ENCODE results near the gene SPDEF. TPM values are rescaled to one million over a fixed set of nuclear protein-coding genes. Genes with fewer than 3 reads are reported as not detected.

Gene SPDEF
- total and polyA plus RNA-seq, 2 donors from 2014 or later: 0.19 TPM; not detected in 1

DNA sequence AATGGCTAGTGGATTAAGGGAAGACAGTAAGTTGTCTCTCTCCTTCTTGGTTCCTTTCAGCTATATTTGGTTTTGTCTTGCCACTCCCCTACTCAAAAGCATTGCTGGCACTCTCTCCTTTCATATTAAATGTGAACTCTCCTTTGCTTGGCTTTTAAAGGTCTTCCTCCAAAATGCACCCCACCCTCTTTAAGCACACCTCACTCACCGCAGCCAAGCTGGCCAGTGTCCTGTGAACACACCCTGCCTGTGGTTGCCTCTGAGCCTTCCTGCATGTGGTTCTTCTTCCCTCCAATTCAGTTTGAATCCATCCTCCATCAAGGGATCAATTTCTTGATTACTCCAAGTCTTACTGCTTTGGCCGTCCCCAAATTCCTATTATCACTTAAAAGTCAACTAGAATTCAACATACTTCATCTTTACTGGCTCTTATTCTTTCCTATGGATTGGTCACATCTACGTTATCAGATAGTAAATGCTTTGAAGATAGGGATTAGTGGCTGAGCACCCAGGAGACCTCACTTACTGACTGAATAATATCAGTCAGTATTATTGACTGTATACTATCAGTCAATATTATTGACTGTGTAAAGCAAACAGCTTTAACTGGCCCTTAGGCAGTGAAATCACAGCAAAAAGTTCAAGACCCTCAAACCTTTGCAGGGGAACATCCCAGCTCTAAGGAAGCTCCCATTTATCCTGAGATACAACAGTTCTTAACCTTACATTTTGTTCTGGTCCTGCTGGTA is 41.6 kb upstream of the SPDEF start:
- DNase-seq (no peak), FAIRE-seq (no peak)
- no peak overlapping the region for H3K27ac ChIP-seq (ENCODE audit: low read depth in 2 of 2, low read length in 2 of 2)
- H3K9me3 ChIP-seq (ENCODE audit: control insufficient read depth in 2 of 3, insufficient read depth in 1 of 3, low read length in 3 of 3): no peaks in the 10 kb centered on the region
- H3K9ac ChIP-seq (ENCODE audit: low read length in 3 of 3): no peak overlapping the region
- no peak overlapping the region for H3K4me3 ChIP-seq (ENCODE audit: low read length in 3 of 3)
- H3K36me3 ChIP-seq (ENCODE audit: control insufficient read depth in 2 of 3, insufficient read depth in 3 of 3, low read length in 3 of 3): peaks cover 0 to 2% (median 0%) of the 10 kb centered on the region in 3 donors
- H3K27me3 ChIP-seq (ENCODE audit: control insufficient read depth, insufficient read depth, low read length): no peaks in the 10 kb centered on the region
- intact Hi-C loops (cut with DNase I): no loop called here
- peaks cover 0 to 17% (median 7%) of the 10 kb centered on the region in 3 donors for H3K4me1 ChIP-seq (ENCODE audit: control insufficient read depth in 2 of 3, insufficient read depth in 2 of 3, low read depth in 1 of 3, low read length in 3 of 3)
- TF ChIP-seq, protein P1, sequence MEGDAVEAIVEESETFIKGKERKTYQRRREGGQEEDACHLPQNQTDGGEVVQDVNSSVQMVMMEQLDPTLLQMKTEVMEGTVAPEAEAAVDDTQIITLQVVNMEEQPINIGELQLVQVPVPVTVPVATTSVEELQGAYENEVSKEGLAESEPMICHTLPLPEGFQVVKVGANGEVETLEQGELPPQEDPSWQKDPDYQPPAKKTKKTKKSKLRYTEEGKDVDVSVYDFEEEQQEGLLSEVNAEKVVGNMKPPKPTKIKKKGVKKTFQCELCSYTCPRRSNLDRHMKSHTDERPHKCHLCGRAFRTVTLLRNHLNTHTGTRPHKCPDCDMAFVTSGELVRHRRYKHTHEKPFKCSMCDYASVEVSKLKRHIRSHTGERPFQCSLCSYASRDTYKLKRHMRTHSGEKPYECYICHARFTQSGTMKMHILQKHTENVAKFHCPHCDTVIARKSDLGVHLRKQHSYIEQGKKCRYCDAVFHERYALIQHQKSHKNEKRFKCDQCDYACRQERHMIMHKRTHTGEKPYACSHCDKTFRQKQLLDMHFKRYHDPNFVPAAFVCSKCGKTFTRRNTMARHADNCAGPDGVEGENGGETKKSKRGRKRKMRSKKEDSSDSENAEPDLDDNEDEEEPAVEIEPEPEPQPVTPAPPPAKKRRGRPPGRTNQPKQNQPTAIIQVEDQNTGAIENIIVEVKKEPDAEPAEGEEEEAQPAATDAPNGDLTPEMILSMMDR (IDR thresholded peaks at IDR 0.05; ENCODE audit: borderline replicate concordance, extremely low read depth, insufficient read depth): no peak

DNA sequence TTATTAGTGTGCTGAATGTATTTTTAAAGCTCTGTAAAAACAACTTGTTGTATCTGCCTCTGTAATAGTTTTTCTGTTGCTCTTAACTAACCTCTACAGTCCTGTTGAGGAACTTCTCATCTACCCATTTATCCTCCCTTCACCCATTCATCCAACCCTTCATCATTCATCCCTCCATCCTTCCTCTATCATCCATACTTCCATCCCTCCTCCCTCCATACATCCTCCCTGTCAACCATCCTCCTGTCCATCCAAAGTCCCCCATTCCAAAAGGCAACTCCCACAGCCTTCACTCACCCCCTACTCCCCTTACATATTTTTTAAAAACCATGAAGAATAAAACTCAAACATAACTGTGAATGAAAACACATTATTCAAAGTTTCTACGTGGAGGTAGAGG is 40.7 kb upstream of the SPDEF start:
- Histone ChIP-seq H3K4me1 (ENCODE audit: control insufficient read depth in 2 of 3, insufficient read depth in 2 of 3, low read depth in 1 of 3, low read length in 3 of 3) (peaks cover 0 to 12% (median 0%) of the 10 kb centered on the region in 3 donors), H3K4me3 (ENCODE audit: low read length in 3 of 3) (no peak overlapping the region), H3K36me3 (ENCODE audit: control insufficient read depth in 2 of 3, insufficient read depth in 3 of 3, low read length in 3 of 3) (peaks cover 0 to 2% (median 0%) of the 10 kb centered on the region in 3 donors), H3K27ac (ENCODE audit: low read depth in 2 of 2, low read length in 2 of 2) (no peak overlapping the region), H3K27me3 (ENCODE audit: control insufficient read depth, insufficient read depth, low read length) (no peaks in the 10 kb centered on the region), H3K9ac (ENCODE audit: low read length in 3 of 3) (no peak overlapping the region), H3K9me3 (ENCODE audit: control insufficient read depth in 2 of 3, insufficient read depth in 1 of 3, low read length in 3 of 3) (no peaks in the 10 kb centered on the region)
- TF ChIP-seq, protein P1 (IDR thresholded peaks at IDR 0.05; ENCODE audit: borderline replicate concordance, extremely low read depth, insufficient read depth): no peak
- intact Hi-C loops (cut with DNase I): no loop called here
- DNase-seq (no peak), FAIRE-seq (no peak)

DNA sequence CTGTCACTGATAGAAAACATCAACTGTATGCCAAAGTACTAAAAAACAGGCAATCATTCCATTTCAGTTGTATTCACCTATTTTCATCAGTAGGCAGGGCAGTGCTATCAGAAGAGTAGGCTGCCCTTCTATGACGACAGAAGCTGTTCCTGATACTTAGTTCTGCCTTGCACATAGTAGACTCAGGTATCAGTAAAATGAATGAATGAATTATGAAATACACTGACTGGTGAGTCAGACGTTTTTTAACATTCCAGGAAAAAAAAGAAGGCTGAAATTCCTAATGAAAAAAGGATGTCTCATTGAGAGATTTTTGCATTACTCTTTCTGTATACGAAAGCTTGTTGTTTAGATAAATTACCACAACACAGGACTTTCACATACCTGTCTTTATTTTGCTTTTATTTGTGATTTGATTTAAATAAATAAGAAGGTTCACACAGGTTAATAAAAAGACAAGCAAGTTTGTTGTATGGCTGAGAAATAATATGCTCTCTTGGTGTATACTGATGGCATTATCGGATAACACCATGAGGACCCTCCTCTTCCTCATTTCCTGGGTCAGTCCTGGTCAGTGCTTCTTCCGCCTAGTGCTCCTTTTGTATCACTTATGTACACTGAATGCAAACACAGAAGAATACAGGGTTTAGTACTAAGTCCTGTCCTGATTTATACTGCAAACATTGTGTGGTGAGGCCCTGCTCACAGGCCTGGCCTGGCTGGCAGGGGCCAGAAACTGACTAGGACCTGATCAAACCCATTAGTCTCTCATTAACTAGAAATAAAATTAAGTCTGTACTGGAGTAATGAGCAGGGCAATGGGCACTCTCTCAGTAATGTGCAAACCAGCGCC is 39.4 kb upstream of the SPDEF start:
- no peaks in the 10 kb centered on the region for H3K9me3 ChIP-seq (ENCODE audit: control insufficient read depth in 2 of 3, insufficient read depth in 1 of 3, low read length in 3 of 3)
- no peak overlapping the region for H3K9ac ChIP-seq (ENCODE audit: low read length in 3 of 3)
- intact Hi-C loops (cut with DNase I): no loop called here
- peaks cover 0 to 11% (median 0%) of the 10 kb centered on the region in 3 donors for H3K4me1 ChIP-seq (ENCODE audit: control insufficient read depth in 2 of 3, insufficient read depth in 2 of 3, low read depth in 1 of 3, low read length in 3 of 3)
- H3K27ac ChIP-seq (ENCODE audit: low read depth in 2 of 2, low read length in 2 of 2): no peak overlapping the region
- no peaks in the 10 kb centered on the region for H3K36me3 ChIP-seq (ENCODE audit: control insufficient read depth in 2 of 3, insufficient read depth in 3 of 3, low read length in 3 of 3)
- no peak overlapping the region for H3K4me3 ChIP-seq (ENCODE audit: low read length in 3 of 3)
- no peaks in the 10 kb centered on the region for H3K27me3 ChIP-seq (ENCODE audit: control insufficient read depth, insufficient read depth, low read length)
- FAIRE-seq: no peak
- no peak for DNase-seq
- TF ChIP-seq, protein P1 (IDR thresholded peaks at IDR 0.05; ENCODE audit: borderline replicate concordance, extremely low read depth, insufficient read depth): no peak

All from kidney (tissue), 14 donors.